ENCODE measurements around the gene IPP.

IPP gene

GRCh38 chr1:45796946-45797345, 46.5 kb upstream of the IPP start:
- no peak for TF ChIP-seq ZNF670 (tag by site-specific recombination; IDR thresholded peaks at IDR 0.05; ENCODE audit: low read depth)
- TF ChIP-seq SP3 (tag by site-specific recombination; IDR thresholded peaks at IDR 0.05), result no peak
- TF ChIP-seq ZNF391 (tag by site-specific recombination; IDR thresholded peaks at IDR 0.05; ENCODE audit: borderline replicate concordance, low read depth), result no peak
- no peak for TF ChIP-seq ZNF280D (tag by site-specific recombination; IDR thresholded peaks at IDR 0.05)
- TF ChIP-seq ZNF514 (tag by site-specific recombination; IDR thresholded peaks at IDR 0.05), result no peak
- no peak for TF ChIP-seq ZNF155 (tag by site-specific recombination; IDR thresholded peaks at IDR 0.05)
- TF ChIP-seq RBAK (tag by site-specific recombination; IDR thresholded peaks at IDR 0.05), result no peak
- TF ChIP-seq ZNF830 (tag by site-specific recombination; IDR thresholded peaks at IDR 0.05; ENCODE audit: low read depth), result no peak
- no peak for TF ChIP-seq SALL2 (tag by site-specific recombination; IDR thresholded peaks at IDR 0.05; ENCODE audit: borderline replicate concordance)
- TF ChIP-seq ZNF214 (tag by site-specific recombination; IDR thresholded peaks at IDR 0.05; ENCODE audit: borderline replicate concordance), result no peak
- TF ChIP-seq SP2 (tag by site-specific recombination; IDR thresholded peaks at IDR 0.05), result no peak
- no peak for TF ChIP-seq ZNF776 (tag by site-specific recombination; IDR thresholded peaks at IDR 0.05; ENCODE audit: borderline replicate concordance)
- no peak for TF ChIP-seq PRDM1 (tag by site-specific recombination; IDR thresholded peaks at IDR 0.05)
- no peak for TF ChIP-seq ZNF48 (tag by site-specific recombination; IDR thresholded peaks at IDR 0.05)
- no peak for TF ChIP-seq ZNF175 (tag by site-specific recombination; IDR thresholded peaks at IDR 0.05)
- TF ChIP-seq ZBTB17 (tag by site-specific recombination; IDR thresholded peaks at IDR 0.05), result no peak
- no peak for TF ChIP-seq ZNF473 (tag by site-specific recombination; IDR thresholded peaks at IDR 0.05)
- TF ChIP-seq ZFP37 (tag by site-specific recombination; IDR thresholded peaks at IDR 0.05), result no peak
- TF ChIP-seq TCF7L2 (IDR thresholded peaks at IDR 0.05; ENCODE audit: borderline replicate concordance, low read depth, low read length), result no peak
- Histone ChIP-seq H3K27ac (ENCODE audit: extremely low read depth, low read depth, low read length) (no peak overlapping the region), H3K9me3 (ENCODE audit: control insufficient read depth, insufficient read depth, low read depth, low read length) (no peaks in the 10 kb centered on the region), H3K4me1 (ENCODE audit: control insufficient read depth, insufficient read depth, low read length) (no peaks in the 10 kb centered on the region), H3K4me3 (ENCODE audit: low read depth, low read length) (no peak overlapping the region), H3K36me3 (ENCODE audit: control insufficient read depth in 2 of 2, insufficient read depth in 1 of 2, low read length in 2 of 2) (no peaks in the 10 kb centered on the region)
- ChIA-PET CTCF (no interaction called here), POLR2A (no interaction called here)

- no peak overlapping the region for H3K4me3 ChIP-seq (ENCODE audit: low read depth, low read length)
- CTCF ChIA-PET, result no interaction called here
- H3K27ac ChIP-seq (ENCODE audit: extremely low read depth, low read depth, low read length), result no peak overlapping the region
- no peaks in the 10 kb centered on the region for H3K9me3 ChIP-seq (ENCODE audit: control insufficient read depth, insufficient read depth, low read depth, low read length)
- POLR2A ChIA-PET, result no interaction called here
- H3K4me1 ChIP-seq (ENCODE audit: control insufficient read depth, insufficient read depth, low read length), result no peaks in the 10 kb centered on the region
- no peaks in the 10 kb centered on the region for H3K36me3 ChIP-seq (ENCODE audit: control insufficient read depth in 2 of 2, insufficient read depth in 1 of 2, low read length in 2 of 2)
- no peak for TF ChIP-seq ZNF366 (tag by site-specific recombination; conservative IDR thresholded peaks at IDR 0.05)
- no peak for TF ChIP-seq BCL11A (tag by site-specific recombination; IDR thresholded peaks at IDR 0.05; ENCODE audit: low read depth)
- no peak for TF ChIP-seq GLI4 (tag by site-specific recombination; IDR thresholded peaks at IDR 0.05)
- no peak for TF ChIP-seq ZNF398 (tag by site-specific recombination; IDR thresholded peaks at IDR 0.05)
- no peak for TF ChIP-seq HOXC10 (CRISPR knock-in tag; IDR thresholded peaks at IDR 0.05)
- no peak for TF ChIP-seq ZNF701 (tag by site-specific recombination; IDR thresholded peaks at IDR 0.05)
- no peak for TF ChIP-seq OVOL3 (tag by site-specific recombination; IDR thresholded peaks at IDR 0.05)
- no peak for TF ChIP-seq ZNF23 (tag by site-specific recombination; IDR thresholded peaks at IDR 0.05; ENCODE audit: borderline replicate concordance)
- no peak for TF ChIP-seq ZNF629 (tag by site-specific recombination; IDR thresholded peaks at IDR 0.05)
- TF ChIP-seq ZNF664 (tag by site-specific recombination; IDR thresholded peaks at IDR 0.05), result no peak
- TF ChIP-seq ZNF18 (tag by site-specific recombination; IDR thresholded peaks at IDR 0.05), result no peak
These were observed 45.9 kb upstream of the IPP start for GRCh38 chr1:45796381-45796780.

Measured in HEK293 (cell line).